ENCODE results near the gene GOLGA6L7. TPM values are rescaled to one million over a fixed set of nuclear protein-coding genes. Genes with fewer than 3 reads are reported as not detected.
A peak's percentile ranks its signal among the peaks of the same experiment; 100 is the strongest.
"Not testable (repeated sequence)": the region's sequence is repeated elsewhere in the genome, so short reads cannot be mapped to it uniquely, and the experiment has no call there.

The GOLGA6L7 gene
- total RNA-seq, 1 donor from 2014 or later, result not detected

- DNase-seq, result no peak
Observed at GRCh38 chr15:28884151-28884940, 35.9 kb upstream of the GOLGA6L7 start.

GRCh38 chr15:28881600-28881999 lies 33.2 kb upstream of the GOLGA6L7 start:
- no peak for DNase-seq

GRCh38 chr15:28881170-28881569 lies 32.7 kb upstream of the GOLGA6L7 start:
- DNase-seq, result peak; percentile 44

GRCh38 chr15:28880680-28881079 lies 32.2 kb upstream of the GOLGA6L7 start:
- no peak for DNase-seq

- DNase-seq, result no peak
Observed at GRCh38 chr15:28879551-28879950, 31.1 kb upstream of the GOLGA6L7 start.

- DNase-seq, result no peak
Observed at GRCh38 chr15:28878209-28878608, 29.8 kb upstream of the GOLGA6L7 start.

GRCh38 chr15:28876845-28877185 lies 28.4 kb upstream of the GOLGA6L7 start:
- no peak for DNase-seq

GRCh38 chr15:28876131-28876844 lies 27.8 kb upstream of the GOLGA6L7 start:
- no peak for DNase-seq

GRCh38 chr15:28875461-28876000 lies 27.1 kb upstream of the GOLGA6L7 start:
- DNase-seq, result peak; percentile 64

GRCh38 chr15:28873585-28874190 lies 25.2 kb upstream of the GOLGA6L7 start:
- DNase-seq, result no peak

- DNase-seq, result no peak
Observed at GRCh38 chr15:28873006-28873405, 24.6 kb upstream of the GOLGA6L7 start.

- DNase-seq, result no peak
Observed at GRCh38 chr15:28871168-28871567, 22.7 kb upstream of the GOLGA6L7 start.

- DNase-seq, result peak; percentile 56
Observed at GRCh38 chr15:28868744-28869345, 20.4 kb upstream of the GOLGA6L7 start.

GRCh38 chr15:28861589-28862293 lies 13.3 kb upstream of the GOLGA6L7 start:
- not testable (repeated sequence) for DNase-seq

- DNase-seq, result peak; percentile 7
Observed at GRCh38 chr15:28861031-28861534, 12.6 kb upstream of the GOLGA6L7 start.

GRCh38 chr15:28854578-28854977 lies 6.1 kb upstream of the GOLGA6L7 start:
- DNase-seq, result not testable (repeated sequence)

- not testable (repeated sequence) for DNase-seq
Observed at GRCh38 chr15:28853654-28854053, 5.2 kb upstream of the GOLGA6L7 start.

GRCh38 chr15:28849766-28850165 lies 1.3 kb upstream of the GOLGA6L7 start:
- DNase-seq, result not testable (repeated sequence)

- DNase-seq, result not testable (repeated sequence)
Observed at GRCh38 chr15:28849271-28849670, 827 bp upstream of the GOLGA6L7 start.

GRCh38 chr15:28847959-28848358 lies 485 bp downstream of the GOLGA6L7 start:
- not testable (repeated sequence) for DNase-seq

- not testable (repeated sequence) for DNase-seq
Observed at GRCh38 chr15:28847247-28847646, 1.2 kb downstream of the GOLGA6L7 start.

GRCh38 chr15:28844147-28844546 lies 4.3 kb downstream of the GOLGA6L7 start:
- peak; percentile 41 for DNase-seq
